GM19035 (cell line): ENCODE measurements around the gene TMEM184A.
"Not testable (repeated sequence)": the region's sequence is repeated elsewhere in the genome, so short reads cannot be mapped to it uniquely, and the experiment has no call there.

ENCODE experiments used
- ATAC-seq: cut with Tn5 transposase; IDR thresholded peaks from one replicate; pipeline ENCODE4 v1.9.1; 2021; ENCODE audit not compliant: unreplicated experiment

TMEM184A gene

DNA sequence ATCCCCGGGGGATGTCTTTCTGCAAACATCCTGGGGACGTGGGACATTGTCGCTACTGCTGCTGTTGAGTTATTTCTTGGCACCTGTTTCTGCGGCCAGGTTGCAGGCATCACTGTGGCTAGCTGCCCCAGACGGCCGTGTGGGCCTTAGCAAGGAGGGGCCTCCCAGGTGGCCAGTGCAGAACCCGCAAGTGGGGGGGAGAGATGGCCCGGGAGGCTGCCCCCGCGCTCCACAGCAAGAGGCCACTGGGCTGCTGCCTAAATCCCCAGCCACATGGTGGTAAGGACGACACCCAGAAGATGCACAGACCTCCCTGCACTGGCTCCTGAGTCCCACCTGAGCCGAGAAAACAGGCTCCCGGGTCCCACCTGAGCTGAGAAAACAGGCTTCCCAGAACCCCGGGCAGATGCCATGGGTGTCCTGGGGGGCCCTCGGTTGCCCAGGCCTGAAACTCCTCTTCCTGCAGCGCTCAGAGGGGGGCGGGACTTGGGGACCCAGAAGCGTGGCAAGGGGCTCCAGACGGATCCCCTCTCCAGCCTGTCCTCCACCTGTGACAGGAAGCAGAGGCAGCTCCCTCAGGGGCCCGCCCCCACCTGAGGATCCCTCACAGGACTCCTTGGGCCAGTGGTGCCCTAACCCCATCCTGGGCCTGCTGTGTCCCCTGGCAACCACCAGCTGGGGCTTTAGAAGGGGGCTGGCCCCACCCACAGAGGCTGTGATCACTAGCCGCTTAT lies 26.5 kb downstream of the TMEM184A start:
- ATAC-seq = no peak

DNA sequence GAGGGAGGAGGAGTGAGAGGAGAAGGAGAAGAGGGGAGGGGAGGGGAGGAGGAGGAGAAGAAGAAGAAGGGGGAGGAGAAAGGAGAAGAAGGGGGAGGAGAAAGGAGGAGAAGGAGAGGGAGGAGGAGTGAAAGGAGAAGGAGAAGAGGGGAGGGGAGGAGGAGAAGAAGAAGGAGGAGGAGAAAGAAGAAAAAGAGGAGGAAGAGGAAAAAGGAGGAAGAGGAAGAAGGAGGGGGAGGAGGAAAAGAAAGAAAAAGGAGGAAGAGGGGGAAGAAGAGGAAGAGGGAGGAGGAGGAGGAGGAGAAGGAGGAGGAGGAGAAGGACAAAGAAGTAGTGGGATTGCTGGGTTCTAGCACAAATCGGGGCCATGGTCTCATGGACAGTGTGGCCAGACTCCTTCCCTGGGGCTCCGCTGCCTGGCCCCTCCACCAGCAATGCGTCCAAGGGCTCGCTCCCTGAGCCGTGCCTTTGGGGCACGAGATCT lies 29.7 kb downstream of the TMEM184A start:
- no peak for ATAC-seq

DNA sequence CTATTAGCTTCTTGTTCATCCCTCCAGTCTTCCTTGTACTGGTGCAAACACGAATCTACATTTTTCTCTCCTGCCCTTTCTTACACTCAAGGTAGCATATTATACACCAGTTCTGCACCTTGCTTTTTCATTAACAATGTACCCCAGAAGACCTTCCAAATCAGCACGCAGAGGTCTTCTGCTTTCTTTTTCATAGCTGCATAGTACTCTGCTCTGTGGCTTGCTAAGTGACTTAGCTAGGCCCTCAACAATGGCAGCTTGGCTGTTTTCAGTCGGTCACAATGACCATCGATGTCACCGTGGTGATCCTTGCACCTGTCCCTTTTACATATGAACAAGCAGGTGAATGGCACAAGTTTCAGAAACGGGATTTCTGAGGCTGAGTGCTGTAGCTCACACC lies 30.6 kb downstream of the TMEM184A start:
- ATAC-seq = no peak

DNA sequence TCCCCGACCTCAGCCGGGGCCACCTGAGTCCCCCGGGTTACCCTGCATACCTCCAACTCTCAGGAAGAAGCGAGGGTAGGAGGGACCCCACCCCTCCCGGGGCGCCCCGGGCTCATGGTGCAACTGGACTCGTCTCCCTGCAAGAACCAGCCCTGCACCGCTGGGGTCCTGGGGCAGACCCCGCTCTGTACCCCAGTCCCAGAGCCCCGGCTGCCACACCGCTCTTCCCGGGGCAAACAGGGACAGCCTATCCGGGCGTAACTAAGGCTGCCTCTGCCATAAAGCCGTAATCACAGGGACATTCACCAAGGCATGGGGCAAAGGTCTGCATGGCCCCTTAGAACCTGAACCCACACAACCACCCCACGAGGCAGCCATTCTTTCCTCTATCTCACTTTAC lies 32.2 kb downstream of the TMEM184A start:
- no peak for ATAC-seq

DNA sequence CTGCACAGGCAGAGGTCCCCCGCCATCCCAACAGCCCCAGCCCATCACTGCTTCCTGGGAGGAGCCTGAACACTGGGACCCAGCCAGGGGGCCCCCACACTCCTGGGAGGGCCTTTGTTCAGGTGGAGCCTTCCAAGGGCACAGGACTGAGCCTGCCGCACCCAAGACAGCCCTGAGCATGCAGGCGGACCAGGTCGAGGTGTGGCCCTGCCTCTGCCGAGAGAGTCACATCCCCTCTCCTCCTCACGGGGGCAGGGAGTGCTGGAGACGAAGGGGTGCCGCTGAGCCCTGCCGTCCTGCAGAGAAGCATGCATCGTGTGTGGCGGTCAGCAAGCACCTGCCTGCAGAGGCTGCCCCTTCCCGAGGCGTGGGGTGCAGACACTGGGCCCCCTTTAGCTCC lies 32.8 kb downstream of the TMEM184A start:
- no peak for ATAC-seq

DNA sequence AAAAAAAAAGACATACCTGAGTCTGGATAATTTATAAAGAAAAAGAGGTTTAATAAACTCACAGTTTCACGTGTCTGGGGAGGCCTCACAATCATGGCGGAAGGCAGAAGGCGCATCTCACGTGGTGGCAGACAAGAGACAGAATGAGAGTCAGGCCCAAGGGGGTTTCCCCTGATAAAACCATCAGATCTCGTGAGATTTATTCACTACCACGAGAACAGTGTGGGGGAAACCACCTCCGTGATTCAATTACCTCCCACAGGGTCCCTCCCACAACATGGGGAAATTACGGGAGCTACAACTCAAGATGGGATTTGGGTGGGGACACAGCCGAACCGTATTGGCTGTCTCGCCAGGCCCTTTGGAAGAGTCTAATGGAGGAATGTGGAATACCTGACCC lies 34.5 kb downstream of the TMEM184A start:
- no peak for ATAC-seq

DNA sequence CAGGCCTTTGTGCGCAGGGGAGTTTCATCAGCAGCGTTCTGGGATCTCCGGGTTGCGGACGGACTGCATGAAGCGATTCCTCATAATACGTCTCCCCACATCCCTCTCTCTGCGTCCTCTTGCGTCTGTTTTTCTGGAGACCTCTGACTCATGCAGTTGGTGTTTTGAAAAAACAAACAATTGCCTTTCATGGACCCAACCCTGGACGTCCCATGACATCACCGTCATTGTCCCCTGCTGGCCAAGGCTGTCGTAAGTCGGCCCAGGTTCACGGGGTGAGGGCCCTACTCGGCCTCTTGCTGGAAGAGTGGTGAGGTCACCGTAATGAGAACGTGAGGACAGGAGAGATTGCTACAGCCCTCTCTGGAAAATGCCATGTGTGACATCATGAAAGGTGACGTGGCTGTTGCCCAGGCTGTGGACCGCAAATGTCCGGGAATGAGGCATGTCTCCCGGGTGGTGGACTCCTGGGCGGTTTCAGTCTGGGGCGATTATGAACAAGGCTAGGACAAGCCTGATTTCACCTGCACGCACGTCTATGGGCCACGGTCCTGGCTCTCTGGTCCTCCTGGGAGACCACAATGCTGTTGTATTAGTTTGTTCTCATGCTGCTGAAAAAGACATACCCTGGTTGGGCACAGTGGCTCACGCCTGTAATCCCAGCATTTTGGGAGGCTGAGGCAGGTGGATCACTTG lies 35.3 kb downstream of the TMEM184A start:
- no peak for ATAC-seq

DNA sequence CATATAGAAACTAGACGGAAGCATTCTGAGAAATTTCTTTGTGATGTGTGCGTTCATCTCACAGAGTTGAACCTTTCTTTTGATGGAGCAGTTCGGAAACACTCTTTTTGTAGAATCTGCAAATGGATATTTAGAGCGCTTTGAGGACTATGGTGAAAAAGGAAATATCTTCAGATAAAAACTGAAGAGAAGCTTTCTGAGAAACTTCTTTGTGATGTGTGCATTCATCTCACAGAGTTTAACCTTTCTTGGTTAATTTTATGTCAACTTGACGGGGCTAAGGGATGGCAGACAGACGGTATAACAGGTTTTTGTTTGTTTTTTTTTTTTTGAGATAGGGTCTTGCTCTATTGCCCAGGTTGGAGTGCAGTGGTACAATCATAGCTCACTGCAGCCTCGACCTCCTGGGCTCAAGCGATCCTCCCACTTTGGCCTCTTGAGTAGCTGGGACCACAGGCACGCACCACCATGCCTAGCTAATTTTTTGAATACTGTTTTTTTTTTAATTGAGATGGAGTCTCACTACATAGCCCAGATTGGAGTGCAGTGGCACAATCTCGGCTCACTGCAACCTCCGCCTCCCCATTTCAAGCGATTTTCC lies 36.6 kb downstream of the TMEM184A start:
- not testable (repeated sequence) for ATAC-seq

DNA sequence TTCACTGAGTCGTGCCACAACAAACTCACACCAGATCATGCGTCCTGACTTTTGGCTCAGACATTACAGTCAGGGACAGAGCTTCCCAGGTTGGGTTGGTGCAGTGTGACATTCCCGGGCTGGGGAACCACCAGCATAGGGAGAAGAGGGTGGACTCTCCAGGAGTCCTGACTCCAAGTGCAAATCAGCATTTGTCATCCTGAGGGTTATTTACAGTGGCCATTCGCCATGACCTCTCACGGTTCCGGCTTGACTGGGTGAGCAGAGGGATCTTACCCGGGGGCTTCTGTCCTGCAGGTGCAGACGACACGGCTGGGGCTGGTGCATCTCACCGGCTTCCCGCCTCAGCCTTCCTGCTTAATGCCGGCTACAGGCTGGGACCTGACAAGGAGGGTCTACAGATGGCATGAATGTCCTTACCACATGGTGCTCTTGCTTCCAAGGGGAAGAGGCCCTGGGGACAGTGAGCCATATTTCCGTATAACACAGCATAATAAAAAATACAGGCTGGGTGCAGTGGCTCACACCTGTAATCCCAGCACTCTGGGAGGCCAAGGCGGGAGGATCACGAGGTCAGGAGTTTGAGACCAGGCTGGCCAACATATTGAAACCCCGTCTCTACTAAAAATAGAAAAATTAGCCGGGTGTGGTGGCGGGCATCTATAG lies 39.3 kb downstream of the TMEM184A start:
- ATAC-seq = no peak

DNA sequence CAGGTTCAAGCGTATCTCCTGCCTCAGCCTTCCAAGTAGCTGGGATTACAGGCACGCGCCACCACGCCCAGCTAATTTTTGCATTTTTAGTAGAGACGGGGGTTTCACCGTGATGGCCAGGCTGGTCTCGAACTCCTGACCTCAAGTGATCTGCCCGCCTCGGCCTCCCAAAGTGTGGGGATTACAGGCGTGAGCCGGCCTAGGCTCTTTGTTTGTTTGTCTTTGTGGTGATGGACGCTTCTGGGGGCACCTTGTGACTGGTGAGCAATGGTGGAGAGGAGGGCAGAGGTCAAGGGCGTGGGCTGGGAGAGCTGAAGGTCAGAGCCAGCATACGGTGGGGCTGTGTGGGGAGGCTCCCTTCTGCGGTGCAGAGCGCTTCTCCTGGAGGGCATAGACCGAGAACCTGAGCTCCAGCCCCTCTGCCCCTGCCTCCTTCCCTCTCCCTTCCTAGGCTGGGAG lies 40.5 kb downstream of the TMEM184A start:
- ATAC-seq = not testable (repeated sequence)

DNA sequence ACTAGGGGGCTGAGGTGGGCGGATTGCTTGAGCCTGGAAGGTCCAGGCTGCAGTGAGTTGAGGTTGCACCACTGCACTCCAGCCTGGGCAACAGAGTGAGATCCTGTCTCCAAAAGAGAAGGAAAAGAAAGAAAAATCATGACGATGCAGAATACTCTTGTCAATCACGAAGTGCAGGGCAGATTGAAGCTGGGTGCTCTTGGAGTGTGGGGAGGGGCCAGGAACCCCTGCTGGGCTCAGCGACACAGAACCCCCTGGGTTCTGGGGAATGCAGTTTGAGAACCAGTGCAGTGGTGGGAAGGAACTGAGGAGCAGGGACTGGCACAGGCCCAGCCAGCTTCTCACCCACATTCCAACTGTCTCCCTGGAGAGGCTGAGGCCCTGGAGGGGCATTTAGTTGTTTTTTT lies 41.0 kb downstream of the TMEM184A start:
- no peak for ATAC-seq

DNA sequence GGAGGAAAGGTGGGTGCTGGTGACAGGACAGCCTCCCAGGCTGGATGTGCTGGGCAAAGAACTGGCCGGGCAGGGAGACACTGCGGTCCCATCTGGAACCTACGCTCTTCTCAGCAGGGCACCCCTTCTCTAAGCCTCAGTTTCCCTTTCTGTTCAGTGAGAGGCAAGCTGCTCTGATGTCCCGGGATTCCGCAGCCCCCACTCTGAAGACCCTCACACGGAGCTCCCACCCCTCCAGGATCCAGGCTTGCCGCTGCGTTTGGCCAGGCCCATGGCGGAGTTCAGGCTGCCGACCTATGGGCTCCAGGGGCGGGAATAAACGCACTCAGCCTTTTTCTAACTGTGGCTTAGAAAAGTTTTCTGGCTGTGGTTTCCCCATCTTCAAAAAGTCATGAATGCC lies 41.6 kb downstream of the TMEM184A start:
- no peak for ATAC-seq

DNA sequence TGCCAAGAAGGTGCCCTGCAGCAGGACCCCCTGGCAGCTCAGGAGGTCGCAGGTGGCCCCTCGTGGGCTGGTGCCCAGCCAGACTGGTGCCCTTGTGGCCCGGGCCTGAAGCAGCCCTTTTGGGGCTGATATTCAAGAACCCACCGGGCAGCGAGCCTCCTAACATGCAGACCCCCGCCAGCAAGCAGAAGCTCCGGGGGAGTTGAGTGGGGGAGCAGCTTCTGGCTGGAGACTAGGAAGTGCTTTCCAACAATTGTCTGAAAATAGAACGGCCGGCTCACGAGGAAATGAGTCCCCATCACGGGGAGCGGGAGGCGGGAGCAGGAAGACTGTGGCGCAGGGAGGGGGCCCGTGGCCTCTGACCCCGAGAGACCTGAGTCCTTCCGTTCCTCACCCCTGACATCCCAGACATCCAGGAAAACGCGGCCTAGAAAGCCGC lies 42.3 kb downstream of the TMEM184A start:
- ATAC-seq = no peak

DNA sequence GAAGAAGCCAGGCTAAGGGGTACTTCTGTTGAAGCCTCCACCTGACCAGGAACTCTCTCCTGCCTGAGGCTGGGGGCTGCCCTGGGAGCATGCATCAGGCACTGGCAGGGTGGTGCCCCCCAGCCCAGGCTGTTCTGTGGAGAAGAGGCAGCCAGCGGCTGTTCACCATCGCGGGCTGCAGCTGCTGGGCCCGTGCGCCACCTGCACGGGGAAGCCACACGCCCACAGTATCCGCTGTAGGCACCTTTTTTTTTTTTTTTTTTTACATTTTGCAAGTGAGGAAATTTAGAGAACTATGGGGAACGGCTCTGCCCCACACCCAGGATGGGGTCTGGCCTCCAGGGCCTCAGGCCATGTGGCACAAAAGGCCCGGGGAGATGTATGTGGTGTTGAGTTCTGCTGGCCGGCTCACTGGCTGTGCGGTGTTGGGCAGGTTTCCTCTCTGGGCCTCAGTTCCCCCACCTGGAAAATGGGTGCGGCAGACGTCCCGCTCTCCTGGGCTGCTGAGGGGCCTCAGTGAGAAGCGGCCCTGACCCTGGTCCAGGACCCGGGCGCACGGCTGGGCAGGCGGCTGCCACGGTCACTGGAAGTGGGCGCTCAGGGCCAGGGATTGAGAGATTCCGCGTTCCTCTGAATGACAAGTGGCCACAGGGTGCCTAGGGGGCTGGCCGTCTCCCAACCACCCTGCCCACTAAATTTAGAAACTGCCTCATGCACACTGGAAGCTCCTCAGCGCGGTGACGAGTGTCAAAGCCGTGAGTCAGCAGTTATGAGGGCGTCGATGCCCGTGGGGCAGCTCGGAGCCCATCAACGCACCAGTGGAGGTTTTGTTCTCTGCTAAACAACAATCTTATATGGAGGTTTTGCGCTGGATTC lies 43.0 kb downstream of the TMEM184A start:
- ATAC-seq = no peak

DNA sequence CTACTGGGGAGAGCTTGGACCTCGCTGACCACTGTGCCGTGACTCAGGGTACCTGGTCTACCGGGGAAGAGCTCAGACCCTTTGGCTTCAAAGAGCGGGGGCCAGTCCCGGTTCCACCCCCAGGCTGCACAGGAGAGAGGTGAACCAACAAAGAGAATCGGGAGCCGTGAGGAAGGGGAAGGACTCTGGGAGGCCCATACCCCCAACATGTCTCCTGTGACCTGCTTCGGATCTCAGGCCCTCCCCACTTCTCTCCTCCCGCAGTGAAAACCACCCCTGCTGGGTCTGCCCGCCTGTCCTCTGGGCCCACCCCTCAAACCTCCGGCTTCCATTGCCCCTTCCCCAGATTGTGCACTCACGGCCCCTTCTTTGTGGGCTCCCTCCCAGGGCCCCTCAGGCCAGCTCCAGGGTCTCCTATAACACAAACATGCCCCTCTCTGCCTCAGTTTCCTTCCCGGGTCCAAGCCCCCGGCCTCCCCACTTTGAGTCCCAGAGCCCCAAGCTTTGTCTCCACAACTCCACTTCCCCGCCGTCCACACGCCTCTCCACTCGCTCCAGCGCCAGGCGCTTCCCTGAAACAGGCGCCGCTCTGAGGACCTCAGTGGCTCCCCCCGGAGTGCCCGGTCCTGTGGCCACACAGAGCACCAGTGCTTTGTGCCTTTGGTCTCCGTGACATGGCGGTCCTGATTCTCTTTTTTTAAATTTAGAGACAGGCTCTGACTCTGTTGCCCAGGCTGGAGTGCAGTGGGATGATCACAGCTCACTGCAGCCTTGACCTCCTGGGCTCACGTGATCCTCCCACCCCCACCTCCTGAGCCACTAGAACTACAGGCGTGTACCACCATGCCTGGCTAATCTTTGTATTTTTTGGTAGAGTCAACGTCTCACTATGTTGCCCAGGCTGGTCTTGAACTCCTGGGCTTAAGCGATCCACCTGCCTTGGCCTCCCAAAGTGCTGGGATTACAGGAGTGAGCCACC lies 44.3 kb downstream of the TMEM184A start:
- no peak for ATAC-seq

DNA sequence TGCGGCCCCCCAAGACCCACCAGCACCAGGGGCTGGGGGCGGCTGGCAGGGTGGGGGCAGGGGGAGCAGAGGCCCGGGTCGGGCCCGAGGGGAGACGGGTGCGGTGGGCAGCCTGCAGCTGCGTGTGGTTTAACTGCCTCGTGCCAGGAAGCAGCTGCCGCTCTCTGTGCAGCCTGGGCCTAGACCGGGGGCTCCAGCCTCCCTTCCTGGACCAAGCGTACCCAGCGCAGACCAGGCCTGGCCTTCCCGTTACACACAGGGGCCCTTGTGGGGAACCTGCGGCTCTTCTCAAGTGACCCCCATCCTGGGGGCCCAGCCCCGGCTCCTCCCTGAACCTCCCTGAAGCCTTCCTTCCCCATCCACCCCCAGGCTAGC lies 45.2 kb downstream of the TMEM184A start:
- no peak for ATAC-seq

DNA sequence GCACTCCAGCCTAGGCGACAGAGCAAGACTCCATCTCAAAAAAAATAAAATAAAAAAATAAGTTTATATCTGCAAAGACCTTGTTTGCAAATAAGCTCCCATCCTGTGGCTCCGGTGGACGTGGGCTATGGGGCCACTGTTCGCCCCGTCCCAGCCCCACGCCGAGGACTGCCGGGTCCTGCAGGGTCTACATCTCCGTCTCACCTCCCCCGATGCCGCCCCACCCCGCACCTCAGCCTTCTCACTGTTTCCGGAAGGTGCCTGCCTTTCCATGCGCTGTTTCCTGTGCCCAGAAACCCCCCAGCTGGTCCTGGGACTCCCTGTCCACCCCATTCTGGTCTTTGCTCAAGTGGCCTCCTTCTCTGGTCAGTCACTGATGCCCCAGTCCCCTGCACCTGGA lies 46.8 kb downstream of the TMEM184A start:
- ATAC-seq = no peak

DNA sequence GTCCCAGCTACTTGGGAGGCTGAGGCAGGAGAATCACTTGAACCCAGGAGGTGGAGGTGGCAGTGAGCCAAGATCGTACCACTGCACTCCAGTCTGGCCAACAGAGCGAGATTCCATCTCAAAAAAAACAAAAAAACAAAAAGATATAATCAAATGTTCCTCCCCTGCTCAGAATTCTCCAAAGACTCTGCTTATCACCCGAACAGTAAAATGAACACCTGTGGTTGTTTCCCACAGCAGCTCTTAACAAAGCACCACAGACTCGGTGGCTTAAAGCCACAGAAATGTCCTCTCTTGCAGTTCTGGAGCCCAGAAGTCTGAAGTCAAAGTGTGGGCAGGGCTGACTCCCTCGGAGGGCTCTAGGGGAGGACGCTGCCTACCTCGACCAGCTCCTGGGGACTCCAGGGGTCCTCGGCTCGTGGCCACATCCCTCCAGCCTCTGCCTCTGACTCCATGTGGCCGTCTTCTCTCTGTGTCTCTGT lies 47.7 kb downstream of the TMEM184A start:
- ATAC-seq = no peak
